Lower lobe of right lung (tissue), 2 donors: Measurements from ENCODE around the gene SLC6A11. TPM values are rescaled to one million over a fixed set of nuclear protein-coding genes. Genes with fewer than 3 reads are reported as not detected.

Experiments used
- ATAC-seq, 2 donors: fragments of 200-7000 bp; cut with Tn5 transposase; one replicate each; pipeline ENCODE4 v1.9.1; 2020 to 2022; ENCODE audit warnings: mild to moderate bottlenecking in 2 of 2, moderate library complexity in 2 of 2
- DNase-seq: peaks from one replicate; pipeline ENCODE4 v3.0.0-alpha.2; 2020
- H3K27ac ChIP-seq: fragments of 200-600 bp; one replicate; pipeline ENCODE4 v1.8.0; 2022
- H3K27me3 ChIP-seq: fragments of 200-600 bp; one replicate; pipeline ENCODE4 v1.8.0; 2022; ENCODE audit warnings: low read depth
- H3K36me3 ChIP-seq: fragments of 200-600 bp; one replicate; pipeline ENCODE4 v1.8.0; 2022; ENCODE audit warnings: mild to moderate bottlenecking
- H3K4me1 ChIP-seq: fragments of 200-600 bp; one replicate; pipeline ENCODE4 v1.8.0; 2022
- H3K4me3 ChIP-seq: fragments of 200-600 bp; one replicate; pipeline ENCODE4 v1.8.0; 2022; ENCODE audit warnings: mild to moderate bottlenecking
- H3K9me3 ChIP-seq: fragments of 200-600 bp; one replicate; pipeline ENCODE4 v1.8.0; 2022
- intact Hi-C: fragments of 100-400 bp; cut with DNase I; formaldehyde crosslinking; loops from one replicate; pipeline ENCODE4 v1.11.0; 2022
- total RNA-seq: library from RNA; stranded (reverse); fragmentation: NEBNext Ultra II Directional; extraction: Animal tissue kit (Norgen Biotek cat#: 25700); gene quantifications from one replicate; pipeline ENCODE4 v1.2.1, GENCODE V29; 2021
- TF ChIP-seq, protein P1 (sequence below): fragments of 200-600 bp; IDR thresholded peaks from one replicate; pipeline ENCODE4 v1.8.0; 2022; ENCODE audit warnings: antibody characterized with exemption, mild to moderate bottlenecking
- donor health status: DM: no; HTN: yes; CAD: no; lungs with severe emphysema.

Gene SLC6A11
- total RNA-seq, 1 donor from 2014 or later = not detected

DNA sequence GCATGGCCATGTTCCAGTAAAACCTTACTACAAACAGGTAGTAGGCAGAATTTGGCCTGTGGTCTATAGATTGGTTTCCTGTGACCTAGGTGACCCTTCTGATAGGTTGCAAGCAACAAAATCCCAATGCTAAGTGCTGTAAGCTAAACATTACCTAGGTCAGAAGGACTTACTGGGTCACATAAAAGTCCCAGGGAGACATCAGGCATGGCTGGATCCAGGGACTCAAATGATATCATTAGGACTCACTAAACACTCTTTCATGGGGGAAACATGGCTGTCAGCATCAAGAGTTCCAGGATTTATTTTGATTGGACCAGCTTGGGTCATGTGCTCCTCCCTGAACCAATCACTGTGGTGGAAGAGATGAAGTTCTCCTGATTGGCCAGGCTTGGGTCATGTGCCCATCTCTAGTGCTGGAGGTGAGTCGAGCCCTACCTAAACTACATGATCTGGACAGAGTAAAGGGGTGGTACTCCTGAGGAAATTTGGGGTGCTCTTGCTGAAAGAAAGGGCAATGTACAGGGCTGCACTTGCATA, 159.7 kb downstream of the SLC6A11 start:
- Histone ChIP-seq H3K36me3 (no peaks in the 10 kb centered on the region), H3K9me3 (no peaks in the 10 kb centered on the region), H3K4me1 (no peaks in the 10 kb centered on the region), H3K4me3 (no peak overlapping the region), H3K27ac (no peak overlapping the region), H3K27me3 (peaks cover 8% of the 10 kb centered on the region)
- intact Hi-C loops = no loop called here
- no peak for ATAC-seq
- TF ChIP-seq, protein P1, sequence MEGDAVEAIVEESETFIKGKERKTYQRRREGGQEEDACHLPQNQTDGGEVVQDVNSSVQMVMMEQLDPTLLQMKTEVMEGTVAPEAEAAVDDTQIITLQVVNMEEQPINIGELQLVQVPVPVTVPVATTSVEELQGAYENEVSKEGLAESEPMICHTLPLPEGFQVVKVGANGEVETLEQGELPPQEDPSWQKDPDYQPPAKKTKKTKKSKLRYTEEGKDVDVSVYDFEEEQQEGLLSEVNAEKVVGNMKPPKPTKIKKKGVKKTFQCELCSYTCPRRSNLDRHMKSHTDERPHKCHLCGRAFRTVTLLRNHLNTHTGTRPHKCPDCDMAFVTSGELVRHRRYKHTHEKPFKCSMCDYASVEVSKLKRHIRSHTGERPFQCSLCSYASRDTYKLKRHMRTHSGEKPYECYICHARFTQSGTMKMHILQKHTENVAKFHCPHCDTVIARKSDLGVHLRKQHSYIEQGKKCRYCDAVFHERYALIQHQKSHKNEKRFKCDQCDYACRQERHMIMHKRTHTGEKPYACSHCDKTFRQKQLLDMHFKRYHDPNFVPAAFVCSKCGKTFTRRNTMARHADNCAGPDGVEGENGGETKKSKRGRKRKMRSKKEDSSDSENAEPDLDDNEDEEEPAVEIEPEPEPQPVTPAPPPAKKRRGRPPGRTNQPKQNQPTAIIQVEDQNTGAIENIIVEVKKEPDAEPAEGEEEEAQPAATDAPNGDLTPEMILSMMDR = no peak
- DNase-seq = no peak

DNA sequence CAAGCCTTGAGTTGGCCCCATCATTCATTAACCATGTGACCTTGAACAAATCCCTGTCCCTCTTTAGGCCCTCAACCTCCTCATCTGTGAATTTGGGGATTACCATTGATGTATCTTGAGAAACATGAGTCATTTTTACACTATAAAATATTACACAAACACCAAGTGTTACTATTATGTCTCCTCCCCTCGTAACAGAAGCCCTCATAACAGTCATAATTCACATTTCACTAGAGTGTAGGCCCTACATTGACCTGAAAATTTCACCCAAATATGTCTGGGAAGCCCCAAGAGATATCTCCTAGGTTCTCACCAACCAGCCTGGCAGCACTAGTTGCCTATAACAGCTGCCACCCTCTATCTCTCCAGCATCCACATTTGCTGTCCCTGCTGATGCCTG, 160.7 kb downstream of the SLC6A11 start:
- H3K4me1 ChIP-seq = no peaks in the 10 kb centered on the region
- DNase-seq = no peak
- intact Hi-C loops = no loop called here
- no peaks in the 10 kb centered on the region for H3K9me3 ChIP-seq
- no peak for ATAC-seq
- H3K36me3 ChIP-seq = no peaks in the 10 kb centered on the region
- no peak overlapping the region for H3K4me3 ChIP-seq
- H3K27me3 ChIP-seq = peaks cover 8% of the 10 kb centered on the region
- TF ChIP-seq, protein P1 = no peak
- no peak overlapping the region for H3K27ac ChIP-seq

DNA sequence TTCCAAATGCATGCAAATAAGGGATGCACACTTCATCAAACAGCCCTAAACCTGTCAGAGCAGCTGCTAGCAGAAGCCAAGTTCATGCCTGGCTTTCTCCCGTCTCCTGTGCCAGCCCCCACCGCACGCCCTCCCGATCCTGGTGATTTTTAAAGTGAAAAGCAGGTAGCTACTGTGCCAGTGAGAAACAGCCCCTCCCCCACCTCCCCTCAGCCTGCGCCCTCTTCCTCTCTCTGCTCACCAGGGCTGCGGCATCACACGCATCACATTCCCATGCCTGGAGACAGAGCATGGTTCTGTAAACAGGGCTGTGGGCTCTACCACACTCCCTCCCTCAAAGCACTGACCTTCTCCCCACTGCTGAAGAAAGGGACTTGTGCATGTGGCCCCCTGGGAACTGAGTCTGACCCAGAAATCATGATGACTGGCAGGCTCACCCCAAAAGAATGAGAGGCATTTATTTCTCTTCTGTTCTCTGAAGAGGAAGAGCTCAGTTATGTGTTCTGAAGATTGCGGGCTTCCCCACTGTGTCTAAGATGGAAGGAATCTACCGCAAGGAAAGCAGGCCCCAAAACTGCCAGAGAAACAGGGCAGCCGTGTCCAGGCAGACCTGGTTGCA, 162.0 kb downstream of the SLC6A11 start:
- no peak overlapping the region for H3K4me3 ChIP-seq
- ATAC-seq (no peak), DNase-seq (no peak)
- peaks cover 9% of the 10 kb centered on the region for H3K4me1 ChIP-seq
- peaks cover 4% of the 10 kb centered on the region for H3K27me3 ChIP-seq
- no peak overlapping the region for H3K27ac ChIP-seq
- no peaks in the 10 kb centered on the region for H3K36me3 ChIP-seq
- H3K9me3 ChIP-seq = no peaks in the 10 kb centered on the region
- intact Hi-C loops = no loop called here
- TF ChIP-seq, protein P1 = no peak

DNA sequence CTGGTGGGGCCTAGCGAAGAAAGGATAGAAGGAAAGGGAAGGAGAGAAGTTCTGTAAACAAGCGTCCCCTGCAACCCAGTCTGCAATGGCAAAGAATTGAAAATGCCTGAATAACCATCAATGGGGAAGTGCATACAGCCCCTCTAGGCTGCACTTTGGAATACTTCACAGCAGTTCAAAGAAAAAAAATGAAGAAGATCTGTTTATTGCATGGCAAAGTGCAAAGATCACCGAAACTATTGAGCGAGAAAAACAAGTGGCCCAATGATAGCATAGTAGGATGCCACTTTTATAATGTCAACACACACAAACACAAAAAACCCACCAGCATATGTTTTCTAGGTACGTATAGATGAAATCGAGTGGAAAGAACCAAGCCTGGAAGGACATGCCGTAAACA, 162.9 kb downstream of the SLC6A11 start:
- H3K27me3 ChIP-seq = peaks cover 4% of the 10 kb centered on the region
- no peaks in the 10 kb centered on the region for H3K36me3 ChIP-seq
- ATAC-seq (no peak), DNase-seq (no peak)
- intact Hi-C loops = no loop called here
- TF ChIP-seq, protein P1 = no peak
- H3K4me3 ChIP-seq = no peak overlapping the region
- H3K4me1 ChIP-seq = peaks cover 18% of the 10 kb centered on the region
- no peaks in the 10 kb centered on the region for H3K9me3 ChIP-seq
- H3K27ac ChIP-seq = no peak overlapping the region

DNA sequence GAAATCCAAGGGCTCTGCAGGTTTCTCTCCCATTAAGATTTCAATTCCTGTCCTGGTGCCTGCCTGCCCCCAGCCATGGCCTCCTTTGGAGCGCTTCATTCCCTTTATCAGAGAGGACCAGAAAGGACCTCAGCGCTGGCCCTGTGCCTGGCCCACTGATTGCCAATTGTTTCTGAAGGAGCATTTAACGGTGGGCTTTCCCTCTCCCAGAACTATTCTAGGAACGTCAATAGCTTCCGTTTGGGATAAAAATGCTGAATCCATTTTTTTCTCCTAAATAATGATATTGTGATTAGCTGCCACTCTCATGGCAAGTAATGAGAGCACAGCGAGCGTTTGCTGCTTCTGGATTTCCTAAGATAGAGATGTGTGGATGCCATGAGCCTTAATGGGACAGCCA, 164.3 kb downstream of the SLC6A11 start:
- Histone ChIP-seq H3K27ac (no peak overlapping the region), H3K4me1 (peaks cover 18% of the 10 kb centered on the region), H3K9me3 (no peaks in the 10 kb centered on the region), H3K27me3 (peaks cover 4% of the 10 kb centered on the region), H3K36me3 (no peaks in the 10 kb centered on the region), H3K4me3 (no peak overlapping the region)
- TF ChIP-seq, protein P1 = no peak
- DNase-seq (no peak), ATAC-seq (no peak)
- intact Hi-C loops = no loop called here
